ENCODE data around the gene CLCN3. TPM values are rescaled to one million over a fixed set of nuclear protein-coding genes. Genes with fewer than 3 reads are reported as not detected.
"Not testable (repeated sequence)": the region's sequence is repeated elsewhere in the genome, so short reads cannot be mapped to it uniquely, and the experiment has no call there.

Gene CLCN3
- polyA plus RNA-seq, 3 donors: 68.4 to 76.2 (median 68.9) TPM

GRCh38 chr4:169650227-169650936 is 30.0 kb downstream of the CLCN3 start:
- DNase-seq (ENCODE audit: low read depth in 3 of 3, low spot score in 2 of 3): no peak

- no peak for DNase-seq (ENCODE audit: low read depth in 3 of 3, low spot score in 2 of 3)
Measured at GRCh38 chr4:169652535-169652934, 32.2 kb downstream of the CLCN3 start.

- no peak for DNase-seq (ENCODE audit: low read depth in 3 of 3, low spot score in 2 of 3)
Measured at GRCh38 chr4:169655401-169655800, 35.0 kb downstream of the CLCN3 start.

- no peak for DNase-seq (ENCODE audit: low read depth in 3 of 3, low spot score in 2 of 3)
Measured at GRCh38 chr4:169657470-169658107, 37.2 kb downstream of the CLCN3 start.

- DNase-seq (ENCODE audit: low read depth in 3 of 3, low spot score in 2 of 3): no peak
Measured at GRCh38 chr4:169658196-169658595, 37.8 kb downstream of the CLCN3 start.

- DNase-seq (ENCODE audit: low read depth in 3 of 3, low spot score in 2 of 3): no peak
Measured at GRCh38 chr4:169658975-169659715, 38.8 kb downstream of the CLCN3 start.

GRCh38 chr4:169659716-169660670 is 39.6 kb downstream of the CLCN3 start:
- peak; percentile 79 to 82 (median 82) for DNase-seq (ENCODE audit: low read depth in 3 of 3, low spot score in 2 of 3)

- DNase-seq (ENCODE audit: low read depth in 3 of 3, low spot score in 2 of 3): no peak
Measured at GRCh38 chr4:169660929-169661328, 40.6 kb downstream of the CLCN3 start.

GRCh38 chr4:169661761-169662160 is 41.4 kb downstream of the CLCN3 start:
- DNase-seq (ENCODE audit: low read depth in 3 of 3, low spot score in 2 of 3): no peak

- DNase-seq (ENCODE audit: low read depth in 3 of 3, low spot score in 2 of 3): no peak
Measured at GRCh38 chr4:169662206-169662605, 41.8 kb downstream of the CLCN3 start.

- no peak for DNase-seq (ENCODE audit: low read depth in 3 of 3, low spot score in 2 of 3)
Measured at GRCh38 chr4:169663402-169663801, 43.0 kb downstream of the CLCN3 start.

- DNase-seq (ENCODE audit: low read depth in 3 of 3, low spot score in 2 of 3): no peak
Measured at GRCh38 chr4:169663831-169664230, 43.5 kb downstream of the CLCN3 start.

GRCh38 chr4:169664615-169665014 is 44.2 kb downstream of the CLCN3 start:
- no peak for DNase-seq (ENCODE audit: low read depth in 3 of 3, low spot score in 2 of 3)

GRCh38 chr4:169665046-169665737 is 44.8 kb downstream of the CLCN3 start:
- DNase-seq (ENCODE audit: low read depth in 3 of 3, low spot score in 2 of 3): no peak

GRCh38 chr4:169668069-169668721 is 47.8 kb downstream of the CLCN3 start:
- no peak for DNase-seq (ENCODE audit: low read depth in 3 of 3, low spot score in 2 of 3)

- DNase-seq (ENCODE audit: low read depth in 3 of 3, low spot score in 2 of 3): no peak
Measured at GRCh38 chr4:169675825-169676224, 55.4 kb downstream of the CLCN3 start.

GRCh38 chr4:169677150-169677748 is 56.9 kb downstream of the CLCN3 start:
- no peak for DNase-seq (ENCODE audit: low read depth in 3 of 3, low spot score in 2 of 3)

- not testable (repeated sequence) for DNase-seq (ENCODE audit: low read depth in 3 of 3, low spot score in 2 of 3)
Measured at GRCh38 chr4:169678486-169678885, 58.1 kb downstream of the CLCN3 start.
